KBM-7 (cell line): Measurements from ENCODE around the gene ADAMTS4.
"Not testable (repeated sequence)": the region's sequence is repeated elsewhere in the genome, so short reads cannot be mapped to it uniquely, and the experiment has no call there.

Experiments
- DNase-seq: peaks from one replicate; pipeline ENCODE4 v3.0.0-alpha.2; 2015
- in situ Hi-C: fragments of 300-500 bp; cut with MboI; formaldehyde crosslinking; loops from 2 replicates; pipeline ENCODE4 v1.14.3; 2020; ENCODE audit warnings: low sequenced_read_pairs, low pct_unique_long_range_greater_than_20kb, mixed read lengths

Gene ADAMTS4, protein sequence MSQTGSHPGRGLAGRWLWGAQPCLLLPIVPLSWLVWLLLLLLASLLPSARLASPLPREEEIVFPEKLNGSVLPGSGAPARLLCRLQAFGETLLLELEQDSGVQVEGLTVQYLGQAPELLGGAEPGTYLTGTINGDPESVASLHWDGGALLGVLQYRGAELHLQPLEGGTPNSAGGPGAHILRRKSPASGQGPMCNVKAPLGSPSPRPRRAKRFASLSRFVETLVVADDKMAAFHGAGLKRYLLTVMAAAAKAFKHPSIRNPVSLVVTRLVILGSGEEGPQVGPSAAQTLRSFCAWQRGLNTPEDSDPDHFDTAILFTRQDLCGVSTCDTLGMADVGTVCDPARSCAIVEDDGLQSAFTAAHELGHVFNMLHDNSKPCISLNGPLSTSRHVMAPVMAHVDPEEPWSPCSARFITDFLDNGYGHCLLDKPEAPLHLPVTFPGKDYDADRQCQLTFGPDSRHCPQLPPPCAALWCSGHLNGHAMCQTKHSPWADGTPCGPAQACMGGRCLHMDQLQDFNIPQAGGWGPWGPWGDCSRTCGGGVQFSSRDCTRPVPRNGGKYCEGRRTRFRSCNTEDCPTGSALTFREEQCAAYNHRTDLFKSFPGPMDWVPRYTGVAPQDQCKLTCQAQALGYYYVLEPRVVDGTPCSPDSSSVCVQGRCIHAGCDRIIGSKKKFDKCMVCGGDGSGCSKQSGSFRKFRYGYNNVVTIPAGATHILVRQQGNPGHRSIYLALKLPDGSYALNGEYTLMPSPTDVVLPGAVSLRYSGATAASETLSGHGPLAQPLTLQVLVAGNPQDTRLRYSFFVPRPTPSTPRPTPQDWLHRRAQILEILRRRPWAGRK

DNA sequence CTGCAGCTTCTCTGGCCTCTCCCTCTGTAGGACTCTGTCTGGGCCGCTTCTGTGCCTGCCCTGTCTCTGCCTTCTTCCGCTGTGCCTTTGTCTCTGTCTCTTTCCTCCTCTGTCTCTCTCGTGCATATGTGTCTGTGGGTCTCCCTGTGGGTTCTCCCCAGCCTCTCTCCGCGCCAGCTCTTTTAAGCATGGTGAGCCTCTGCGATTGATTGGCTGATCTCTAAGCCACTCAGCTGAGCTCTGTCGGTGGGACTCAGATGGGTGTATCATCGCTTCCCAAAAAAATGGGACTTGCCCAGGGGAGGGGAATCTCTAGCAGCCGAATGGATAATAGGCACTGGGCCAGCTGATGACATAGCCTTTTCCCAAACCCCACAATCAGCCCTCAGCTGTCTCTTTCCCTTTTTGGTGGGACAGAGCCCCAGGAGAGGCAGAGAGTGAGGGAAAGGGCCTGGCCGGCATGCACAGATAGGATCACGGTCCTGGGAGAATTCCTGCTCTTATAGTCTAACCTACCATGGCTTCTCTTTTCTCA, at the start of gene ADAMTS4:
Gene ADAMTS4, minus strand, starts transcription at position 158 of the 535 bp plus-strand sequence. CDS start 427 bp downstream, outside the sequence.
- in situ Hi-C loops: loop anchor here (25.0 kb wide), 1 partner anchor 188 kb away; no protein-coding TSS in a partner anchor
- no peak for DNase-seq

DNA sequence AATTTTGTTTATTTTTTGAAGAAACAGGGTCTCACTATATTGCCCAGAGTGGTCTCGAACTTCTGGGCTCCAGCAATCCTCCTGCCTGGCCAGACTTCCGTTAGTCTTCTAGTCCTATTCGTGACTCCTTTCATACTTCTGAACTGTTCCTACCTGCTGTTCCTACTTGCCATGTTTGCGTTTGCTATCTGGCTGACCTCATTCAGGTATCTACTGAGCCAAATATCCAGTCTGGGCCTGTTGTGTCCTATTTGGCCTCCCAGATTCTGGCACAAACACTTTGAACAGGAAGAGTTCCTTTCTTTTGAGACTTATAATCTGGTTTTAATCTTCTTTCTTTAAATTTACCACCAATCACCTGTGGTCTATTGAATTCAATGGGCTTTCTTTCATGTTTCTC, 46.0 kb upstream of the ADAMTS4 start:
- in situ Hi-C loops: no loop called here
- DNase-seq: no peak

DNA sequence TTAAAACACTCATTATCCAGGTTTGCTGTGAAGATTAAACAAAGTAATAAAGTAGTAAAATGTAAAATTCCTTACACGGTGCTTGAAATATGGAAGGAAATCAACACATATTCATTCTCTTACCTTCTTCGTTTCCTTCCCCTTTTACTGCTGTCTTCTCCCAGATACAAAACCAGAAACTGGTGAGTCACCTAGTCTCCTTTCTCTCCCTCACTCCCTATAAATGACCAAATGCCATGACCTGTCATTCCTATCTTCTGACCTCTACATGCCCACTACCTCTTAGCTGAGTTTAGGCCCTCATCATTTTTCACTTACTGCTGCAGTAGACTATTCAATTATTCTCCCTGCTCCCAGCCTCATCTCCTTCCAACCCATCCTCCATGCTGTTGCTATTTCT, 43.5 kb upstream of the ADAMTS4 start:
- DNase-seq: peak; percentile 38
- in situ Hi-C loops: no loop called here

DNA sequence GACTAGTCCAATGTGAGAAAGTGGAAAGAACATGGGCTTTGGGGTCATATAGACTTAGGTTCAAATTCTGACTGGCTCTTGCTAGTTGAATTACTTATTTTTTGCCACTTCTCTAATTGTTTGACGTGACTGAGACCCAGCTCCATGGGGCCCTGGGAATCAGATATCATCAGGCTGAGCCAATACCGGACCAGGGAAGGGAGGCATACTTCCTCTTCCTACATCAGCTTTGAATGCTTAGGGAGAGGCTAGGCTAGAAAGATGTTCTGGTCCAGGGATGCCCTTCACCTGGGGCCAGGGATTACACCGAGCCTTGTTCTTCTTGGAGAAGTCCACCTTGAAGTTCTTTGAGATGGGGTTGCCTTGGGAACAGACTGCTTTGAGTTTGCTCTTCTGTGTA, 42.8 kb upstream of the ADAMTS4 start:
- in situ Hi-C loops: no loop called here
- DNase-seq: peak; percentile 60

- in situ Hi-C loops: no loop called here
- no peak for DNase-seq
Measured at GRCh38 chr1:161238039-161238473, 39.2 kb upstream of the ADAMTS4 start, which contains the start of gene NR1I3. Gene NR1I3 (minus strand): TSS chr1:161238203. CDS start chr1:161236565, 1,638 bp downstream.

DNA sequence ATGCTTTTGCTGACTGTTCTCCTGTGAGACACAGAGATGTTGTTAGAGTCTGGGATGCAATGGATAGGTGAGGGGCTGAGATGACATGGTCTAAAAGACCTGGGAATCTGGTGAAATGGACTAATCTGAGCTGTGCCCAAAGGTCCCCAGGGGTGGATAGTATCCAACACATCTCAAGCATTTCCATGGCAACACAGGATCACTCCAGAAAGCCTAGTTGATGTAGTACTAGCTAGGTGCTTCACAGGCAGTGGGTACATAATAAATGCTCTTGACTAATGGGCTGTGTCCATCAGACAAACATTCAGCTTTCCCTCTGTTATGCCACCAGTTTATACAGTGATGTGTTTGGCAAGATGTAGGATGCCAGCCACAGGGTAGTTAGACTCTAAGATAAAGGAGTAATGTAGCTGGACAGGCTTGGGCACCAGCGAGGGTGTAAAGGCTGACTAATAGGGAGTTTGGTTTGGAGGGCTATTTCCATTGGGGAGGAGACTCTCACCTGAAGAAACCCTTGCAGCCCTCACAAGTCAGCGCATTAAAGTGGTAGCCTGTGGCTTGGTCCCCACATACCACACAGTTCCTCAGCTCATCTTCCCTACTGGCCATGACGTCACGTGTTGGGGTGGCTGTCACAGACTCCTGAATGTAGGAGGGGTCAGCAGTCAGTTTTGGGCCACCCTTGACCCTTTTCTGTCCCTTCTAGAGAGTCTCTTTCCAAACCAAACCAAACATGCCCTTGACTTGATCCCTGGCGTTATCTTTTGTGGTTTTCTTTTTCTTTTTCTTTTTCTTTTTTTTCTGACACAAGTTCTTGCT, 37.3 kb upstream of the ADAMTS4 start:
- in situ Hi-C loops: no loop called here
- DNase-seq: no peak

- DNase-seq: no peak
- in situ Hi-C loops: no loop called here
Measured at GRCh38 chr1:161233102-161233501, 34.2 kb upstream of the ADAMTS4 start.

DNA sequence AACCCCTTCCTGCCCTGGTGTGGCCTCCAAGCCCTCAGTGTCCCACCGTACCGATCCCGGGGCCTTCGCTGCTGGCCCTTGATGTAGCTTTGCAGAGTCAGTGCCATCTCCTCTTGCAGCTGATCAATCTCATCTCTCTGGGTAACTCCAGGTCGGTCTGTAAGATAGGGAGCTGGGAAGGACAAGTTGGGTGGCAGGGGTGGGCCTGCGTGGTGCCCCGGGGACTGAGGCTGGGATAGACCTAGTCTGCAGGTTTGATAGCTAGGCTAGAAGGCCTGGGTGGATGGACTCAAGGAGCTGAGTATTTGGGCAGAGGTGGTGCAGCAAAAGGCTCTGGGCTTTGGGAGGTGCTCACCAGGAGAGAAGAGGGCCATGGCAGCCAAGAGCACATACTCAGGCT, 31.9 kb upstream of the ADAMTS4 start:
- in situ Hi-C loops: no loop called here
- no peak for DNase-seq

GRCh38 chr1:161229896-161230295, 31.0 kb upstream of the ADAMTS4 start:
- in situ Hi-C loops: no loop called here
- DNase-seq: peak; percentile 30

DNA sequence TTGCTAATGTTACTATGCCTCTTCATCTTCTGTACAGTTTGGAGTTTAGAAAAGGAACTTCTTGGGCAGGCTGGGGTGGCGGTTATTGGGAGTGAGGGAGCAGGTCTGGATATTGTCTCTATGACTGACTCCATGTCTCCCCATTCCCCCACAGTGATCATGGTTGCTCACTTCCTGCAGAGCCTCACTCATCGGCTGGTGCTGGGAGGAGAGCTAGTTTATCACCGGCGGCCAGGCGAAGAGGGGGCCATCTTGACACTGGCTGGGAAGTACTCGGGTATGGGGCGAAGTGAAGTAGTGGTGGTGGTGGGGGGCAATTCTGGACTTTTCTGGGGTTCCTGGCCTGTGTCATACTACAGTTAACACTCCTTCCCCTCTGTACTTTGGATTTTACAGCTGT, 29.2 kb upstream of the ADAMTS4 start:
- in situ Hi-C loops: no loop called here

DNA sequence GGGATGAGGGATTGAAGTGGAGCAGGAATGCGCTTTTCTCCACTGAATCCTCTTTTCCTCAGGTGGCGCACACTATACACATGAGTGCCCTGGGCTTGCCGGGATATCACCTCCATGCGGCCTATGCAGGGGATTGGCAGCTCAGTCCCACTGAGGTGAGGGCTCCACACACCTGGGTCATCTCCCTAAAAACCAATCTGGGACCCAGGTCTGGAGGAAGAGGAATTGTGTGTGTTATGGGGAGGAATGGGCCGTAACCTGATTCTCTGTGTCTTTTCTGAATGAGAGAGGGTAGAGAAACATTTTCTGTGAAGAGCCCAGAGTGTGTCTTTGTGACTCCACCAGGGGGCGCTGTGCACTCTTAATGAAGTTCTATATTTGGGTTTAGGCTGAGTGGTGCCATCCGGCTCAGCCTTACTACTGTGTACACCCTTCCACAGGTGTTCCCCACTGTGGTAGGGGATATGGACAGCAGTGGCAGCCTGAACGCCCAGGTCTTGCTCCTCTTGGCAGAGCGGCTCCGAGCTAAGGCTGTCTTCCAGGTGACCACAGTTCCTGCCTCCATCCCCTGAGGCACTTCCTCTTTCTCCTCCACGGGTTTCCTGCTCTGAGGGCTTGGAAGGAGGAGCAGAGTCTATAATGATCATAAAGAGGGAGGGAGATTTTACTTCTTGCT, 28.5 kb upstream of the ADAMTS4 start:
- in situ Hi-C loops: no loop called here
- DNase-seq: peak; percentile 94

More for the DNA sequence above, 29.2 kb upstream of the ADAMTS4 start:
- DNase-seq: no peak

- in situ Hi-C loops: no loop called here
- DNase-seq: no peak
Measured at GRCh38 chr1:161226759-161227158, 27.9 kb upstream of the ADAMTS4 start.

GRCh38 chr1:161226320-161226711, 27.5 kb upstream of the ADAMTS4 start:
- in situ Hi-C loops: no loop called here
- no peak for DNase-seq

DNA sequence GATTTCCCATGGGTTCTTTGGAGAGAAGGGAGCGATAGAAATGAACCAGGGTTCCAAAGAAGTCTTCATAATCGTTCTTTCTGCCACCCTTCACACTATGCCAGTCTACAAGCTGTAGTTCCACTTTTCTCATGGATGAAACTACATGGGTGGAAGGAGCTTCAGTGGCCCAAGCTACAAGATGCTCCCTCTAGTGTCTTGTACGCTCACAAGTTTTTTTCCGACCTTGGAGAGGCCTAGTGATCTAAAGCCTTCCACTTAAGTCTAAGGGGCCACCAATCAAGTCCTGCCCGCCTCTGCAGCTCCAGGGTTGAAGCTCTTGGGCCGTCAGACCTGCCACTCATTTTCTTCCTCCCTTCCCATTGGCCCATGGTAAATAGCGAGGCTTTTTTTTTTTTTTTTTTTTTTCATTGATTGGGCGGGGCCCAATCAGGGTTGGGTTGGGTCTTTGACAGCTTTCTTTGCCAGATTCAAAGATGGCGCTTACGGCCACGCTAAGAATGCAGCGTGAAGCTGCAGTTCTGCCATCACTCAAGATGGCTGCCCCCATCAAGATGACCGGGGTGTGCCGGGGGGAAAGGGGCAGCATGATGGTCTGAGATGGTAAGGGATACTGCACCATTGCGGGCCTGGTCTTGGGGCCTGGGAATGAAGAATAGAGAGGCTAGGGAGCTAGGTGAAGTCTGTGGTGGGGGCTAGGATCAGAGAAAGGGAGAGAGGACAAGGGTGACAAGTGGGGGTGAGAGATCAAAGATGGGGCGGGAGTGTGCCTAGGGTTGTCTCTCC, 26.9 kb upstream of the ADAMTS4 start, which contains the start of gene TOMM40L:
Gene TOMM40L, plus strand, starts transcription at position 527 of the 786 bp plus-strand sequence. CDS start 430 bp downstream, outside the sequence.
- DNase-seq: peak; percentile 100
- in situ Hi-C loops: no loop called here

GRCh38 chr1:161225178-161225533, 26.3 kb upstream of the ADAMTS4 start:
- in situ Hi-C loops: no loop called here
- no peak for DNase-seq

GRCh38 chr1:161224695-161225087, 25.8 kb upstream of the ADAMTS4 start:
- DNase-seq, in situ Hi-C loops: not testable (repeated sequence)

DNA sequence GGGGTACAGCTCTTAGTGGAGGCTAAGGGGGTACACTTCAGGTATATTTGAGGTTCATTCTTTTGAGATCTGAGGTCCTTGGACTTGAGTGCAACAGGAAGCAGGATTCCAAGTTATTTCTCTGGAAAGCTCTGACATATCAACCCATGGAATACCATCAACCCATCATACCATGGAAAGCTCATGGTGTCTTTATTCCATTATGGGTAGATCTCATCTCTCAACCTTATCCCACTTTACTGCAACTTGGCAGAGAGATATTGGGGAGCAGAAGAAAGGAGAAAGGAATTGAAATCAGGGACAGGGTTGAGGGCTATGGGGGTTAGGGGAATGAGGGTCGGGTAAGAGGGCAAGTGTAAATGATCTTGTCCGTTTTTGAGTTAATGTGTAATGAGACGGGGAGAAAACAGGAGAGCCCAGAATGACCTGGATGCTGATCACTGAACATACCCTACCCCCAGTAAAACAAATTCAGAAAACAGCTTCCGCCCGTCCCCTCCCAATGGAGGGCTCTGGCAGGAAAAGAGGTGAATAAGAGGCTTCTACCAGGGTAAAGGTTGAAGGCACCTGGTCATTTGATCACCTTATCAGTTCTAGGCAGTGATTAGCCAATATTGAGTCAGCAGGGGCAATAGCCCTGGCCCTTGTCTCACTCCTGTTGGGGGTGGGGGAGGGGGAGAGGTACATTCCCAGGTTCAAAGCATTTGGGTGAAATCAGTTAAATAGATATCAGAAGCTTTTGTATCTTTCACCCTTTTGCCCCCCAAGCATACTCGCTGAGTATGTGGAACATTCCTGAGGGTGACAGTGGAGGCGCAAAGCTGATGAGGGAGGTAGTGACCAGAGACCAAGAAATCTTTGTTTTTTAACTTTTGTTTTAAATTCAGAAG, 25.2 kb upstream of the ADAMTS4 start:
- in situ Hi-C loops: no loop called here
- DNase-seq: no peak
